H9 (cell line): ENCODE data around the gene FLNA. TPM values are rescaled to one million over a fixed set of nuclear protein-coding genes. Genes with fewer than 3 reads are reported as not detected.

Experiments used
- DNase-seq: peaks from one replicate; pipeline ENCODE4 v3.0.0-alpha.2; 2017
- H2AFZ ChIP-seq: one replicate; pipeline ENCODE4 v1.6.1; 2013; ENCODE audit warnings: mild to moderate bottlenecking, low read length, control low read depth, moderate library complexity
- H2AK5ac ChIP-seq: 2 replicates; pipeline ENCODE4 v1.6.1; 2013; ENCODE audit warnings: low read length, control low read depth, mixed read lengths; ENCODE audit not compliant: insufficient read length
- H2BK120ac ChIP-seq: one replicate; pipeline ENCODE4 v1.6.1; 2013; ENCODE audit warnings: low read depth, mild to moderate bottlenecking, low read length, control low read depth, inconsistent platforms; ENCODE audit not compliant: poor library complexity, severe bottlenecking
- H2BK12ac ChIP-seq: 2 replicates; pipeline ENCODE4 v1.6.1; 2013; ENCODE audit warnings: low read length, control low read depth, mixed read lengths, low read depth; ENCODE audit not compliant: insufficient read length
- H2BK15ac ChIP-seq: 2 replicates; pipeline ENCODE4 v1.6.1; 2013; ENCODE audit warnings: low read depth, low read length, control low read depth
- H2BK20ac ChIP-seq: one replicate; pipeline ENCODE4 v1.6.1; 2013; ENCODE audit warnings: low read depth, mild to moderate bottlenecking, low read length, control low read depth, inconsistent platforms; ENCODE audit not compliant: poor library complexity, severe bottlenecking
- H2BK5ac ChIP-seq: 2 replicates; pipeline ENCODE4 v1.6.1; 2013; ENCODE audit warnings: low read length, control low read depth, mixed read lengths; ENCODE audit not compliant: insufficient read length
- H3K14ac ChIP-seq: 2 replicates; pipeline ENCODE4 v1.6.1; 2013; ENCODE audit warnings: low read length, control low read depth; ENCODE audit not compliant: insufficient read depth
- H3K18ac ChIP-seq: 2 replicates; pipeline ENCODE4 v1.6.1; 2013; ENCODE audit warnings: low read depth, mild to moderate bottlenecking, mixed read lengths, low read length, control low read depth; ENCODE audit not compliant: insufficient read length
- H3K23ac ChIP-seq: 2 replicates; pipeline ENCODE4 v1.6.1; 2013; ENCODE audit warnings: low read length, control low read depth, mixed read lengths, low read depth; ENCODE audit not compliant: insufficient read length
- H3K23me2 ChIP-seq: 2 replicates; pipeline ENCODE4 v1.6.1; 2013; ENCODE audit warnings: low read depth, mild to moderate bottlenecking, mixed read lengths, low read length, control low read depth; ENCODE audit not compliant: insufficient read length, poor library complexity, severe bottlenecking
- H3K27ac ChIP-seq: 2 replicates; pipeline ENCODE4 v1.5.1; 2013; ENCODE audit warnings: low read length, control low read depth, mixed read lengths, low read depth; ENCODE audit not compliant: insufficient read length
- H3K27me3 ChIP-seq: 2 replicates; pipeline ENCODE4 v1.6.1; 2013; ENCODE audit warnings: low read length, control low read depth, inconsistent platforms; ENCODE audit not compliant: insufficient read depth
- H3K4ac ChIP-seq: 2 replicates; pipeline ENCODE4 v1.6.1; 2013; ENCODE audit warnings: low read depth, mild to moderate bottlenecking, control low read depth, inconsistent platforms, low read length, moderate library complexity
- H3K4me1 ChIP-seq: 2 replicates; pipeline ENCODE4 v1.6.1; 2013; ENCODE audit warnings: low read length, control low read depth, inconsistent platforms; ENCODE audit not compliant: insufficient read depth
- H3K4me2 ChIP-seq: 2 replicates; pipeline ENCODE4 v1.6.1; 2013; ENCODE audit warnings: low read length, control low read depth, mixed read lengths; ENCODE audit not compliant: insufficient read length, insufficient read depth
- H3K56ac ChIP-seq: 2 replicates; pipeline ENCODE4 v1.6.1; 2013; ENCODE audit warnings: low read depth, mild to moderate bottlenecking, mixed read lengths, low read length, control low read depth; ENCODE audit not compliant: insufficient read length
- H3K79me1 ChIP-seq: 2 replicates; pipeline ENCODE4 v1.6.1; 2013; ENCODE audit warnings: low read depth, mild to moderate bottlenecking, moderate library complexity, low read length, control low read depth, inconsistent platforms; ENCODE audit not compliant: insufficient read depth, poor library complexity, severe bottlenecking
- H3K79me2 ChIP-seq: 2 replicates; pipeline ENCODE4 v1.6.1; 2013; ENCODE audit warnings: low read length, control low read depth, inconsistent platforms; ENCODE audit not compliant: insufficient read depth
- H3K9ac ChIP-seq: 2 replicates; pipeline ENCODE4 v1.6.1; 2013; ENCODE audit warnings: low read length, control low read depth, mixed read lengths; ENCODE audit not compliant: insufficient read length; ENCODE audit errors: extremely low read depth
- H3K9me3 ChIP-seq: one replicate; pipeline ENCODE4 v1.6.1; 2013; ENCODE audit warnings: low read depth, low read length, inconsistent platforms; ENCODE audit not compliant: control insufficient read depth
- H3T11ph ChIP-seq: one replicate; pipeline ENCODE4 v1.6.1; 2013; ENCODE audit warnings: mild to moderate bottlenecking, low read length, control low read depth, inconsistent platforms
- H4K20me1 ChIP-seq: one replicate; pipeline ENCODE4 v1.6.1; 2013; ENCODE audit not compliant: control insufficient read depth, insufficient read length, insufficient read depth
- H4K5ac ChIP-seq: 2 replicates; pipeline ENCODE4 v1.6.1; 2013; ENCODE audit warnings: low read depth, mild to moderate bottlenecking, mixed read lengths, low read length, control low read depth; ENCODE audit not compliant: insufficient read length
- H4K8ac ChIP-seq: replicated peaks from 2 replicates; pipeline ENCODE4 v1.6.1; 2013; ENCODE audit warnings: low read length, control low read depth, mixed read lengths, low read depth; ENCODE audit not compliant: insufficient read length
- H4K91ac ChIP-seq: 2 replicates; pipeline ENCODE4 v1.6.1; 2013; ENCODE audit warnings: low read depth, mild to moderate bottlenecking, moderate library complexity, mixed read lengths, low read length, control low read depth; ENCODE audit not compliant: insufficient read length
- H3K27ac Mint-ChIP-seq, 3 experiments: 2 replicates in 2 of 3; 3 replicates in 1 of 3; pipeline ENCODE4 v1.8.0; 2020 to 2021; ENCODE audit warnings: mixed read lengths in 3 of 3, mild to moderate bottlenecking in 1 of 3, moderate library complexity in 1 of 3
- H3K27me3 Mint-ChIP-seq: 2 replicates; pipeline ENCODE4 v1.8.0; 2021; ENCODE audit warnings: low read depth, mild to moderate bottlenecking, moderate library complexity, mixed read lengths
- H3K36me3 Mint-ChIP-seq, 3 experiments: 2 replicates in 2 of 3; 3 replicates in 1 of 3; pipeline ENCODE4 v1.8.0; 2020 to 2021; ENCODE audit warnings: low read depth in 3 of 3, mixed read lengths in 3 of 3; ENCODE audit not compliant: insufficient read depth in 1 of 3
- H3K4me1 Mint-ChIP-seq, 2 experiments: 2 replicates each; pipeline ENCODE4 v1.8.0; 2020; ENCODE audit warnings: mixed read lengths in 2 of 2
- H3K4me3 Mint-ChIP-seq, 2 experiments: 2 replicates in 1 of 2; 3 replicates in 1 of 2; pipeline ENCODE4 v1.8.0; 2020 to 2021; ENCODE audit warnings: mild to moderate bottlenecking in 2 of 2, mixed read lengths in 2 of 2, moderate library complexity in 1 of 2
- H3K9me3 Mint-ChIP-seq, 2 experiments: 2 replicates in 1 of 2; 3 replicates in 1 of 2; pipeline ENCODE4 v1.8.0; 2020; ENCODE audit warnings: mild to moderate bottlenecking in 2 of 2, mixed read lengths in 2 of 2, moderate library complexity in 1 of 2
- CTCF ChIP-seq: fragments of 200-600 bp; sonication (generic); conservative IDR thresholded peaks from 3 replicates; pipeline ENCODE4 v1.8.0; 2021; ENCODE audit warnings: antibody characterized with exemption, mild to moderate bottlenecking
- WGBS: extraction: QIAGEN DNeasy Blood & Tissue Kit; methylation state at CpG from one replicate; pipeline ENCODE4 v1.1.7; 2013; ENCODE audit warnings: missing lambda C conversion rate, low lambda C conversion rate, mixed read lengths; ENCODE audit not compliant: insufficient read length; ENCODE audit errors: extremely low coverage; 5-methylcytosine and 5-hydroxymethylcytosine counted together
- total RNA-seq: library from RNA; stranded (reverse); gene quantifications from 2 replicates; pipeline ENCODE4 v1.2.1, GENCODE V29; 2021

FLNA gene
- total RNA-seq, 1 experiment from 2014 or later: 957 TPM

GRCh38 chrX:154358829-154359228, 15.6 kb downstream of the FLNA start:
- no peaks in the 10 kb centered on the region for H3K79me2 ChIP-seq

More at GRCh38 chrX:154358829-154359228, 15.6 kb downstream of the FLNA start:
- Histone ChIP-seq H3K18ac (no peak overlapping the region), H4K8ac (no peak overlapping the region), H3K9ac (no peak overlapping the region), H3K27me3 (no peaks in the 10 kb centered on the region), H3K4ac (no peak overlapping the region), H3K27ac (no peak overlapping the region), H4K91ac (no peak overlapping the region), H3K4me2 (no peak overlapping the region), H2BK12ac (no peak overlapping the region), H4K20me1 (peaks cover 3% of the 10 kb centered on the region), H3T11ph (no peak overlapping the region), H3K4me1 (no peaks in the 10 kb centered on the region), H2AFZ (no peak overlapping the region), H2BK5ac (no peak overlapping the region), H3K14ac (no peak overlapping the region), H3K79me1 (no peaks in the 10 kb centered on the region), H3K23me2 (peaks cover 3% of the 10 kb centered on the region), H2BK120ac (no peak overlapping the region), H3K56ac (no peak overlapping the region), H3K9me3 (peaks cover 20% of the 10 kb centered on the region), H2AK5ac (no peak overlapping the region), H4K5ac (no peak overlapping the region), H2BK20ac (no peak overlapping the region), H3K23ac (no peak overlapping the region), H2BK15ac (no peak overlapping the region)
- no peak overlapping the region for H3K4me3 Mint-ChIP-seq
- WGBS: no CpG with 5 or more reads among the region's 6 CpGs
- TF ChIP-seq CTCF: no peak
- peaks cover 5% of the 10 kb centered on the region for H3K27me3 Mint-ChIP-seq
- no peak for DNase-seq
- peak overlapping the region in 2 of 3 experiments; percentile 6 to 49; a peak in 2 of 7 replicates for H3K27ac Mint-ChIP-seq
- no peaks in the 10 kb centered on the region for H3K4me1 Mint-ChIP-seq
- peaks cover 33 to 81% (median 78%) of the 10 kb centered on the region in 3 experiments for H3K36me3 Mint-ChIP-seq
- peaks cover 48 to 67% of the 10 kb centered on the region in 2 experiments for H3K9me3 Mint-ChIP-seq
